GM18519 (cell line): ENCODE data around the gene ABCA10.
"Not testable (repeated sequence)": the region's sequence is repeated elsewhere in the genome, so short reads cannot be mapped to it uniquely, and the experiment has no call there.

ENCODE experiments used
- ATAC-seq: cut with Tn5 transposase; IDR thresholded peaks from one replicate; pipeline ENCODE4 v1.9.1; 2021; ENCODE audit warnings: mild to moderate bottlenecking, moderate library complexity; ENCODE audit not compliant: unreplicated experiment, low FRiP score

The ABCA10 gene, protein sequence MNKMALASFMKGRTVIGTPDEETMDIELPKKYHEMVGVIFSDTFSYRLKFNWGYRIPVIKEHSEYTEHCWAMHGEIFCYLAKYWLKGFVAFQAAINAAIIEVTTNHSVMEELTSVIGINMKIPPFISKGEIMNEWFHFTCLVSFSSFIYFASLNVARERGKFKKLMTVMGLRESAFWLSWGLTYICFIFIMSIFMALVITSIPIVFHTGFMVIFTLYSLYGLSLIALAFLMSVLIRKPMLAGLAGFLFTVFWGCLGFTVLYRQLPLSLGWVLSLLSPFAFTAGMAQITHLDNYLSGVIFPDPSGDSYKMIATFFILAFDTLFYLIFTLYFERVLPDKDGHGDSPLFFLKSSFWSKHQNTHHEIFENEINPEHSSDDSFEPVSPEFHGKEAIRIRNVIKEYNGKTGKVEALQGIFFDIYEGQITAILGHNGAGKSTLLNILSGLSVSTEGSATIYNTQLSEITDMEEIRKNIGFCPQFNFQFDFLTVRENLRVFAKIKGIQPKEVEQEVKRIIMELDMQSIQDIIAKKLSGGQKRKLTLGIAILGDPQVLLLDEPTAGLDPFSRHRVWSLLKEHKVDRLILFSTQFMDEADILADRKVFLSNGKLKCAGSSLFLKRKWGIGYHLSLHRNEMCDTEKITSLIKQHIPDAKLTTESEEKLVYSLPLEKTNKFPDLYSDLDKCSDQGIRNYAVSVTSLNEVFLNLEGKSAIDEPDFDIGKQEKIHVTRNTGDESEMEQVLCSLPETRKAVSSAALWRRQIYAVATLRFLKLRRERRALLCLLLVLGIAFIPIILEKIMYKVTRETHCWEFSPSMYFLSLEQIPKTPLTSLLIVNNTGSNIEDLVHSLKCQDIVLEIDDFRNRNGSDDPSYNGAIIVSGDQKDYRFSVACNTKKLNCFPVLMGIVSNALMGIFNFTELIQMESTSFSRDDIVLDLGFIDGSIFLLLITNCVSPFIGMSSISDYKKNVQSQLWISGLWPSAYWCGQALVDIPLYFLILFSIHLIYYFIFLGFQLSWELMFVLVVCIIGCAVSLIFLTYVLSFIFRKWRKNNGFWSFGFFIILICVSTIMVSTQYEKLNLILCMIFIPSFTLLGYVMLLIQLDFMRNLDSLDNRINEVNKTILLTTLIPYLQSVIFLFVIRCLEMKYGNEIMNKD (N-terminal part only)

DNA sequence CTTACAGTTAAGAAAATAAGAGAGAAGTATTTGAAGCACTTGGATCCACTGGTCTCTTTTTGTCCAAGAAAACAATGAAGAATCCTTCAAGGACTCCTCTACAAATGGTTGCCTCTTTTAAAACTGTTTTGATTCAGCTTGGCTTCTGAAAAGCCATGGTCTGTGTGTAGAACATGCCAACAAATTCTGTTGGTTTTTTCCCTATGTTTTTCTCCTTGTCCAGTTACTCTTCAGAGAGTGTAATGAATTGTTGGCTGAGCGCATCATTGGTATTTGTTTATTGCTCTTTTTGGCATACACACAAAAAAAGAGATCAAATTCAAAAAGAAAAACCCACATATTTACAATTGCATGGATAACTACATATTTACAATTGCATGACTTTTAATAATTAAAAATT is at the start of gene ABCA10:
Gene ABCA10, minus strand, starts transcription at position 249 of the 400 bp plus-strand sequence. CDS start 3,466 bp downstream, outside the sequence.
- no peak for ATAC-seq

DNA sequence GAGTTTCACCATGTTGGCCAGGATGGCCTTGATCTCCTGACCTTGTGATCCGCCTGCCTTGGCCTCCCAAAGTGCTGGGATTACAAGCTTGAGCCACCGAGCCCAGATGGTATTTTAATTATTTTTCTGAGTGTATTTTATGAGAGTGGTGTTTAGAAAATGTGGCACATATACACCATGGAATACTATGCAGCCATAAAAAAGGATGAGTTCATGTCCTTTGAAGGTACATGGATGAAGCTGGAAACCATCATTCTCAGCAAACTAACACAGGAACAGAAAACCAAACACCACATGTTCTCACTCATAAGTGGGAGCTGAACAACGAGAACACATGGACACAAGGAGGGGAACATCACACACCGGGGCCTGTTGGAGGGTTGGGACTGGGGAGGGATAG is 47.7 kb upstream of the ABCA10 start:
- ATAC-seq, result not testable (repeated sequence)

DNA sequence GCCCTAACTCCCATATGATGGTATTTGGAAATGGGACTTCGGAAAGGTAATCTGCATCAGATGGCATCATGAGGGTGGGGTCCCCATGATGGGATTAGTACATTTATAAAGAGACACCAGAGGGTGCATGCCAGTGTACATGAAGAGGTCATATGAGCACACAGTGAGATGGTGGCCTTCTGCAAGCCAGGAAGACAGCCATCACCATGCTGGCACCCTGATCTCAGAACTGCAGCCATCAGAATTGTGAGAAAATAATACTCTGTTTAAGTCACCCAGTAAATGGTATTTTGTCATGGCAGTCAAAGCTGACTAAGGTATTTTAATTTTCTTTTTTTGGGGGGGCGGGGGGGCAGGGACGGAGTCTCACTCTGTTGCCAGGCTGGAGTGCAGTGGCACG is 47.1 kb upstream of the ABCA10 start:
- no peak for ATAC-seq

DNA sequence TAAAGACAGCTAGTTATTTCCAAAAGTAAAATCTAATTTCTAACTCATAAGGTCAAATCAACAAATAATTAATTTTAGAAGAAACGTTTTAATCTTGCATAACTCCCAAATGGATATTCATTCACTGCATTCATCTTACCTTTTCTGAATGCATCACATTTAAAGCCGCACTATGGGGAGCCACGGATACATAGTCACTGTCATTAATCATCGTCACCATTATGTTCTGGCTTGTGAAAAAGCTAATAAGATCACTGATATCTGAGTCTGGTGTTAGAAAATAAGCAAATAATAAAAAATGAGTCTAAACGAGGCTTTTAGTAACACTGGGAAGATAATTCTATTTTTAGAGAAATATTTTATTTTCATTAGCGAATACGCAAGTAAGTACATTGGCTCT is 42.4 kb upstream of the ABCA10 start:
- ATAC-seq, result no peak

DNA sequence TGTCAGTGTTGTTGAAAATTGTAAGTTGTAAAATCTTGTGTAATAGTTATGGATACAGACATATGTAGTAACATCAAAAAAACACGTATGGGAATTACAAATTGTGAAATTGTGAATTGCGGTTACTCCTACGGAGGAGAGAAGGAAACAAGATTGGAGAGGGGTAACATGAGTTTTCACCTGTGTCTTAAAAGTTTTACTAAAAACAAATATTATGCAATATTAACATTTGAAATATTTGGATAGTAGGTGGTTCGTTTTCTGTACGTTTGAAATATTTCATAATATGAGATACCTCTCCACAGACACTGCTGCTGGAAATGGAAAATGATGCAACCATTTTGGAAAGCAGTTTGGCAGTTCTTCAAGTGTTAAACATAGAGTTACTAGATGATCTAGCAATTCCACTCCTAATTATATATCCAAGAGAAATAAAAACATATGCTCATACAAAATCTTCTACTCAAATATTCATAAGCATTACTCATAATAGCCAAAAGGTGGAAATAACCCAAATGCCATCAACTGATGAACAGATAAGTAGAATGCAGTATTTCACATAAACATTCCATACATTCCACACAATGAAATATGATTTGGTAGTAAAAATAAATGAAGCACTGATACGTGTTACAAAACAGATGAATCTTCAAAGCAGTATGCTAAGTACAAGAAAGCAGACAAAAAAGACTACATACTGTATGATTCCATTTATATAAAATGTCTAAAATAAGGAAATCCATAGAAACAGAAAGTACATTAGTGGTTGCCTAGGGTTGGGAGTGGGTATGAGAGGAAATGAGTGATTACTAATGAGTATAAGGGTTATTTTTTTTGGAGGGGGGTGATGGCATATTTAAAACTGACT is 40.7 kb upstream of the ABCA10 start:
- no peak for ATAC-seq

DNA sequence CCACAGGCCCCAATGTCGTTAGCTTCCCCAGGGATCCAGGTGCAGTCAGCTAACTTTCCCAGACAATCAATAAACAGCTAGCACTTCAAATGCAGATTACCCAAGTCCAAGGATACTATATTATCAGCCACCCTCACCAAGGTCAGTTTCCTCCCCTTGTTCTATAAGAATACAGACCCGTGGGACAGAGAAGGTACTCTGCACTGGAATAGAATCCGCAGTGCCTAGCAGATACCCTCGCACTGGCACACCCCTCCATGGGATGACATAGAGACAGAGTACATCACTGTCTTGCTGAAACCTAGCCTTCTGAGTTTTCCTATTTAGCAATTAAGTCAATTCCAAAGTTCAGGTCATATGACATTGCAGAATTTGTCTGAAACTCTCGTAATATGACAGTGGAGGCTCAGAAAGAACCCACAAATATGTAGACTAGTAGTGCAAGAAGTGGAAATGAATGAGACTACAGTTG is 40.0 kb upstream of the ABCA10 start:
- ATAC-seq, result no peak

DNA sequence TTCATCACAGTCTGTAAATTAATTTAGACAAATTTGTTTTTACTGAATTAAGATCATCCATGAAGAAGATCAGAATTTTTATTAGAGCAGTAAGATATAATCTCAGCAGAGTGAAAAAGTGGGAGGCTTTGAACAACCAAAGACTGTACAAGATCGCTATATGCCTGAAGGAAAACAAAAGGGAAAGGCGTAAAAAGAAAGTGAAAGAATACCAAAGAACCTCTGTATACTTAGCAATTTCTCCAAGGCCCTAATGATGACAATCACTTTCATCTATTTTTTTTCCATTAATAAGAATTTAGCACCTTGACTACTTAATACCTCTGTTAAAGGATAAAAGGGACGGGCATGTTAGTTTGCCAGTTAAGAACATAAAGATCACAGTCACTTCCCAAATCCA is 38.6 kb upstream of the ABCA10 start:
- no peak for ATAC-seq

DNA sequence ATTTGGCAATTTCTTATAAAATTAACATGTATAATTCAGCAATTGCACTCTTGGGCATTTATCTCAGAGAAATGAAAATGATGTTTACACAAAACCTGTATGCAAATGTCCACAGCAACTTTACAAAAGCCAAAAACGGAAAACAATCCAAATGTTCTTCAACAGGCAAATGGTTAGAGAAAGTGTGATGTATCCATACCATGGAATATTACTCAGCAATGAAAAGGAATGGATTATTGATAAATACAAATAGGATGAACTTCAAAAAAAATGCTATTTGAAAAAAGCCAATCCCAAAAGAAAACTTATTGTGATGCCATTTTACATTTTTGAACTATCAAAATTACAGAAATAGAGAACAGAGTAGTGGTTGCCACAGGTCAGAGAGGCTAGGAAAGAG is 37.2 kb upstream of the ABCA10 start:
- no peak for ATAC-seq

DNA sequence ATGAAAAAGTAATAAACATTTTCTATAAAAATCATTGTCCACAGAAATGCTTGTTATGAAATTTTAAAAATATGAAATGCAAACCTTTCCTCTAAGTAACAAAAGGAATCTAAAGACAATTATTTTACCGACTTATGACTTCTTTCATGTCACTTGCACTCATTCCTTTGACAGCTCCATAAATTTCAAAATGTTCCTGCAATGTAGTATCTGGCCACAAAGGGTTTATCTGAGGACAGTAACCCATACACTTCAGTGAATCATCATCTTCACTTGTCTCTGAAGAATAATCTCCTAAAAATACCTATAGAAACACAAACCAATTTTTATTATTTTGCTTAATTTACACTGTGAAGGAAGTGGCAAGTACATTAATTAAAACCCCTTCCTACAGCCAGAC is 25.6 kb upstream of the ABCA10 start:
- no peak for ATAC-seq

DNA sequence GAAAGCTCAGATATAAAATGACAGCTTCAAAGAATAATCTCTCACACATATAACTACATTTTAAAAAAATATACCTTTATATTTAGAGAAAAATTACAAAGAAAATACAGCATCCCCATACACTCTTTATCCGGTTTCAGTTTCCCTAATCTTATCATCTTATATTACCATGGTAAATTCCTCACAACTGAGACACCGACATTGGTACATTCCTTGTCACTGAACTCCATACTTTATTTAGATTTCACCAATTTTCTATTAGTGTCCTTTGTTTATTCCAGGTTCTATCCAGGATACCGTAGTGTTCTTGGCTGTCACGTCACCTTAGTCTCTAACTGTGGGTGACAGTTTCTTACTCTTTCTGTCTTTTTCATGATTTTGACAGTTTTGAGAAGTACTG is 22.0 kb upstream of the ABCA10 start:
- ATAC-seq, result no peak

DNA sequence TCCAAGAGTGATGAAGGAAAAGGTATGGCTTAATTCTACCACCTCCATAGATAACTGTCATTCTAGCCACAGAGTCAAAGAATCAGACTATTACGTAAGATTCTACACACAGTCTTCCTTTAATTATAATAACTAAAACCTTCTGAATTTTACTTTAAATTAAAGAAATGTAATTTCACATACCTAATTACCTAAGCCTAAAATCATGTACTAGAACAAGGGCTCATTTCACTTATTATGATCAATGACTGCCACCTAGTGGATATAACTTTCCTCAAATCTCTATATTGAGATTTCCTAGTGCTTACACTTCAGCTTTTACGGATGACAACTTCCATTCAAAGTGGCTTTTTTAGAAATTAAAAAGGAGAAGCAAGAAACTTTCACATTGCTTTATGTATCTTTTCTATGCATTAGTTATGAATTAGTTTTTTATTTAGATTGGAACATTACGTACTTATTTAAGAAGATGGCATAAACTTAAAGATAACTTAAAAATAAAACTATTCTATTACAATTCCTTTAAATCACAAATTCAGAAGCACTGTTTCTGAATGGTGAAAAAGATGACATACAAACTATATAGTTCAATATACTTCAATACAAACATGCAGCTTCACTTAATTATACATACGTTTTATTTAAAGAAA is 18.2 kb upstream of the ABCA10 start:
- no peak for ATAC-seq

DNA sequence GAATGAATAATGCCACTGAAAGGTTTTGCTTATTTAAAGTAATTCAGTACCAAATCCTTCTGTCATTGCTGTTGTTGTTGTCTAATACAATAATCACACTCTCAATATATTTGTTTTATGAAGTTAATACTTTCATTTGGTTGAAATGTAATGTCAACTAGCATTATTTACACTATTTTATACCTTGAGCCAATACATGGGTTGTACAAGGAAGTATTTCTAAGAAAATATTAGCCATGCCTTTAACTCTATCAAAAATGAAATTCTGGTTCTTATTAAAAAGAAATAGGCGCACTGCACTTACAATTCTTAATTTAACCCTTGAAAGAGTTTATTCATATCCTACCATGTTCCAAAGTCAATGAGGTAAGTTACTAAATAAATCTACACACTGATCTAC is 17.6 kb upstream of the ABCA10 start:
- no peak for ATAC-seq

DNA sequence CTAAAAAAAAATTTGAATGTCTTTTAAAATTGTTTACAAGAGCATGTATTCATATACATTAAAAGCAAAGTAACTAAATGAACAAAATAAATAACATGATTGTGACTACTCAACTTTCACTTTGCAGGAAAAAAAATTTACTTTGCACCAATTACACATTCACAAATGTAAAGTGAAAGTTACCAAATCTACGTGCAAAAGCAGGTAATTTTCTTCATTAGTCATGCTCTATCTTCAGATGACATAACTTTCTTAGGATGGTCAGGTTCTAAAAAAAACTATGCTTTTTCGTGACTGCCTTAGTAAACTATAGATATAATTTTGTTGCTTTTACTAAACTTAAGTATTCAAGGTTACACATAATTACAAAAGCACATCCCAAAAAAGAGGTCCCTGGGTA is 17.0 kb upstream of the ABCA10 start:
- ATAC-seq, result no peak

DNA sequence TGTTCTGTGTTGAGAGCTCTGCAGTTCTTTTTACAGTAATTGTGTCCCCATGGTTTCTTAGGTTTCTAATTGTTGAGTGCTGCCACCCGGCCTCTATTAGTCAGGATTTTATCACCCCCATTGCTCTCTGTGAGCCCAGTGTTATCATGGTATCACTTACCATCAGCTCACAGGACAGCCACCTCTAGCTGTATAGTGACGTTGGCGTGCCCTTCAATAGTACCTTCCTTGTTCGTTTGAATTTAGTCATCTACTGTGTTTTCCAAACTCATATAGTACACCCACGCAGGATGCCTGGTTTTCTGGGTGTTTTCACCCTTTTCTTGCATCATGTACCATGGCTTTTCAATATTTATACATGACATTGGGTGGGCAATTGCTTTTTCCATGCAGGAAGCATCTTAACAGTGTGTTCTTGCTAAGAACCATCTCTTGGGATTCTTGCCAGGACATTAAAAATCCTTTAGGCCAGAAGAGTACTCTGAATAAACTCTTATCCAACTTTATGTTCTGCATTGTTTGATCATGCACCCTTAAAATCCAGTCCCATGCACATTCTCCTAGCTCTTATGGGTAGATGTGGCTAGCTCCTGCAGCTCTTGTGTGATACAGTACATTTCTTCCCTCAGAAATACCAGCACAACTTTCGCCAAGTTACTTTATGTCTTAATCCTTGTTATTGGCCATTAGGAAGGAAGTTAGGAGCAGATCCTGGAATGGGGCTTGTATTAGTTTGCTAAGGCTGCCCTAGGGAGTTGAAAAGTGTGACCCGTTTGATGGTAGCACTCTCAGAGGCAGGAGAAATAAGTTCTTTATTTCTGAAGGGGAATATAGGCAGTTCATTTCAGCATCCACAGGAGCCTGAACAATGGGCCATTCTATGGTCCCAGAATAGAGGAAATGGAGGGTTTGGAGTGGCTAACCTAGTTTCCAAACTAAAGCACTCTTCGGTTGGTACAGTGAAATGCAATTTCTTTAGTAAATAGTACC is 11.3 kb upstream of the ABCA10 start:
- no peak for ATAC-seq

DNA sequence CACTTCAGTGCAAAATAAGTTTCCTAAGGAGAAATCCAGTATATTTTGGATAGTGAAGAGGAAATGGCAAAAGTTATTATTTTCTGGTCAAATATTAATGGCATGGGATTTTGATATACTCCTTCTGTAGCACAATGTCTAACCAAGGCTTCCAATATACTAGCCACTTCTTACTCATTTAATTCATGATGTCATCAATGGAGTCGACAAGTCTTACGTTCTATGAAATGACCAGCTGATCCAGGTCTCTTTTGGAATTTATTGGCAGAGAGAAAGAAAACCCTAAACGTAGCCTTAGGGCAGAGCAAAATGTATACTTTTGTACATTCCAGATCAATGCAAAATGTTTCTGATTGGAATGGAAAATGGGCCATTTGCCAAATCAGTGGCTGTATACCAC is 8.3 kb upstream of the ABCA10 start:
- ATAC-seq, result no peak

DNA sequence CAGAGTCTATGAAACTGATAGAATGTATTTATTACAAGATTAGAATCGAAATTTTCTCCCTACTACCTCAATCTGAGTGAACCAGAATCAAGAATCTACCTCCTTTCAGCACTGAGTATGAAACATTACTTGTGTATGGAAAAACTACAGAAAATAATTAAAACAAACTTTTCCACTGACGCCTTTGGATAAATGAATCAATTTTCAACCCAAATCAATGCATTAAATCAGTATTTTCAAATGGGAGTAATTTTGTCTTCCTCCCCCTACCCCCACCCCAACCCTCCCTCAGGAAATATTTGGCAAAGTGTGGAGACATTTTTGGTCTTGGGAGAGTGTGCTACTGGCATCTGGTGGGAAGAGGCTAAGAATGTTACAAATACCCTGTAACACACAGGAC is 7.8 kb upstream of the ABCA10 start:
- ATAC-seq, result no peak

DNA sequence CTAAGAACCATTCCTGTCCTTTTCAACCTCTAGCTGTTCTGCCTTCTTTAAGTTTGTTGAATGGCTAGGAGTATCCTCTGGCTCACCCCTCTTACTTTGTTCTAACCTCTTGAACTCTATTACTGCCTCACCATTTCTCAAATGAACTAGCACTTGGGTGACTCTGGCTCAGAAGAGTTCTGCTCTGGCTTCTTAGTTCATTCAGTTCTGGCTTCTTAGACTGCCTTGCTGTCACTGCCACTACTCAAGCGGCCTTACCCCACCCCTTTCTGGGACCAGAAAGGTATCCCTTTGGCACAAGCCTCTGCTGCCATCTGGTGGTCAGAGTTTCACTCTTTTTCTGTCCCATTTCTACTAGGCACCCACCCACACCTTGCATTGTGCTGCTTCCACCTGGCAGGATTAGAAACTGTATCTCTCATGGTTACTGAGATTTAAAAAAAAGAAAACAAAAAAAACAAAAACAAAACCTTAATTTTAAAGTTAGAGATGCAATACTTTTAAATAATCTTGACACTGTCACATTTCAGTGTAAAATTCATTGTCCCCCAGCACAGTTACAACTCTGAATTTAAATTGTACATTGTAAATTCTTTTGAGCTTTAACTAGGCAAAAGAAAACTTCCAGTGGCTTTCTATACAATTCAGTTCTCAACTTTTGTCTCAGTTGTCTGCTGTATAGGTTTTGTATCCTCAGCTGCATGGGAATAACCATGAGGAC is 6.9 kb upstream of the ABCA10 start:
- peak; percentile 88 for ATAC-seq

DNA sequence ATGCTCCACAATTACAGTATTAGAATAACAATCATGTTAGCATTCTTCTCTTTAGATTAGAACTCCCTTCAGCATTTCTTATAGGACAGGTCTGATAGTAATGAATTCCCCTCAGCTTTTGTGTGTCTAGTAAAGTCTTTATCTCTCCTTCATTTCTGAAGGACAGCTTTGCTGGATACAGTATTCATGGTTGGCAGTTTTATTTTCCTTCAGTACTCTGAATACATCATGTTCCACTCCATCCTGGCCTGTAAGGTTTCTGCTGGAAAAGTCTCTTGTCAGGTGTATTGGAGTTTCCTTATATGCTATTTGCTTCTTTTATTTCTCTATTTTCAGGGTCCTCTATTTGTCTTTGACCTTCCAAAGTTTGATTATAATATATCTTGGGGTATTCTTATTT is 4.0 kb upstream of the ABCA10 start:
- ATAC-seq, result no peak
